NCI-H187 (cell line): Measurements from ENCODE around the gene GALM.
"Not testable (repeated sequence)": the region's sequence is repeated elsewhere in the genome, so short reads cannot be mapped to it uniquely, and the experiment has no call there.

ENCODE experiments used
- DNase-seq, 2 experiments: peaks; one replicate each; lab custom pipeline; 2025; lab: John Stamatoyannopoulos, UW

Gene GALM

GRCh38 chr2:38711558-38711957 lies 45.6 kb downstream of the GALM start:
- DNase-seq = no peak

GRCh38 chr2:38712413-38712812 lies 46.5 kb downstream of the GALM start:
- DNase-seq = no peak

GRCh38 chr2:38712871-38713270 lies 47.0 kb downstream of the GALM start:
- no peak for DNase-seq

- no peak for DNase-seq
These were observed 47.4 kb downstream of the GALM start for GRCh38 chr2:38713338-38713737.

- DNase-seq = not testable (repeated sequence)
These were observed 49.0 kb downstream of the GALM start for GRCh38 chr2:38714941-38715340.

- no peak for DNase-seq
These were observed 50.3 kb downstream of the GALM start for GRCh38 chr2:38716185-38716584.

- DNase-seq = no peak
These were observed 52.7 kb downstream of the GALM start for GRCh38 chr2:38718601-38719000.

GRCh38 chr2:38719706-38720105 lies 53.8 kb downstream of the GALM start:
- DNase-seq = no peak

GRCh38 chr2:38720613-38721241 lies 54.8 kb downstream of the GALM start:
- DNase-seq = no peak

- DNase-seq = no peak
These were observed 56.6 kb downstream of the GALM start for GRCh38 chr2:38722271-38723061.

- DNase-seq = no peak
These were observed 57.3 kb downstream of the GALM start for GRCh38 chr2:38723173-38723572.

- no peak for DNase-seq
These were observed 61.7 kb downstream of the GALM start for GRCh38 chr2:38727661-38728060.

GRCh38 chr2:38728694-38729093 lies 62.8 kb downstream of the GALM start:
- no peak for DNase-seq

GRCh38 chr2:38731090-38731489 lies 65.2 kb downstream of the GALM start:
- no peak for DNase-seq

- DNase-seq = no peak
These were observed 65.8 kb downstream of the GALM start for GRCh38 chr2:38731684-38732221.

- no peak for DNase-seq
These were observed 67.5 kb downstream of the GALM start for GRCh38 chr2:38733300-38733971.

GRCh38 chr2:38734299-38735058 lies 68.6 kb downstream of the GALM start:
- DNase-seq = no peak

- no peak for DNase-seq
These were observed 70.0 kb downstream of the GALM start for GRCh38 chr2:38735999-38736320.

GRCh38 chr2:38737000-38737698 lies 71.2 kb downstream of the GALM start:
- DNase-seq = not testable (repeated sequence)

- no peak for DNase-seq
These were observed 72.0 kb downstream of the GALM start for GRCh38 chr2:38737925-38738324.

GRCh38 chr2:38739524-38739923 lies 73.6 kb downstream of the GALM start:
- DNase-seq = no peak
